ENCODE data around the gene SDCCAG8. TPM values are rescaled to one million over a fixed set of nuclear protein-coding genes. Genes with fewer than 3 reads are reported as not detected.

Gene SDCCAG8
- total RNA-seq, 8 experiments from 2014 or later, result 24.6 to 68.7 (median 46.8) TPM

GRCh38 chr1:243499248-243499647 lies 243.4 kb downstream of the SDCCAG8 start:
- Histone ChIP-seq H3K27ac (no peak overlapping the region), H3K4me3 (no peak overlapping the region), H3K4me1 (replicated peaks in 1 of 2) (peaks cover 49 to 50% of the 10 kb centered on the region in 2 donors)
- WGBS, 10 experiments, result 73 to 100% (median 90%) methylated on average over 1 to 4 of the region's 4 CpGs
- in situ Hi-C loops (cut with MboI; ENCODE audit: low pct_unique_long_range_greater_than_20kb in 2 of 9, low sequenced_read_pairs in 9 of 9, unreplicated experiment in 9 of 9), result no loop called here
- no peak for ATAC-seq (replicated peaks in 6 of 8)

GRCh38 chr1:243499711-243500110 lies 243.9 kb downstream of the SDCCAG8 start:
- 93 to 100% (median 96%) methylated on average over 1 to 10 of the region's 10 CpGs; no CpG with 5 or more reads in 2 of the 10 experiments for WGBS, 10 experiments
- Histone ChIP-seq H3K27ac (no peak overlapping the region), H3K4me3 (no peak overlapping the region), H3K4me1 (replicated peaks in 1 of 2) (peaks cover 49 to 50% of the 10 kb centered on the region in 2 donors)
- in situ Hi-C loops (cut with MboI; ENCODE audit: low pct_unique_long_range_greater_than_20kb in 2 of 9, low sequenced_read_pairs in 9 of 9, unreplicated experiment in 9 of 9), result no loop called here
- ATAC-seq (replicated peaks in 6 of 8), result no peak

GRCh38 chr1:243500512-243500911 lies 244.7 kb downstream of the SDCCAG8 start:
- no peak overlapping the region for H3K4me3 ChIP-seq
- no peak overlapping the region for H3K27ac ChIP-seq
- peaks cover 45 to 50% of the 10 kb centered on the region in 2 donors for H3K4me1 ChIP-seq (replicated peaks in 1 of 2)
- WGBS, 10 experiments, result 53 to 100% (median 83%) methylated on average over 1 to 5 of the region's 5 CpGs
- in situ Hi-C loops (cut with MboI; ENCODE audit: low pct_unique_long_range_greater_than_20kb in 2 of 9, low sequenced_read_pairs in 9 of 9, unreplicated experiment in 9 of 9), result no loop called here
- ATAC-seq (replicated peaks in 6 of 8), result peak in 5 of 8 experiments; percentile 49 to 56 (median 53)

GRCh38 chr1:243501002-243501401 lies 245.2 kb downstream of the SDCCAG8 start:
- no peak overlapping the region for H3K27ac ChIP-seq
- WGBS, 10 experiments, result 7 to 100% (median 95%) methylated on average over 1 to 4 of the region's 5 CpGs; no CpG with 5 or more reads in 2 of the 10 experiments
- ATAC-seq (replicated peaks in 6 of 8), result peak in 1 of 8 experiments; percentile 13
- peaks cover 46 to 50% of the 10 kb centered on the region in 2 donors for H3K4me1 ChIP-seq (replicated peaks in 1 of 2)
- in situ Hi-C loops (cut with MboI; ENCODE audit: low pct_unique_long_range_greater_than_20kb in 2 of 9, low sequenced_read_pairs in 9 of 9, unreplicated experiment in 9 of 9), result no loop called here
- no peak overlapping the region for H3K4me3 ChIP-seq

- peaks cover 58 to 66% of the 10 kb centered on the region in 2 donors for H3K4me1 ChIP-seq (replicated peaks in 1 of 2)
- peak overlapping the region; percentile 8 to 10 for H3K27ac ChIP-seq
- no peak overlapping the region for H3K4me3 ChIP-seq
- in situ Hi-C loops (cut with MboI; ENCODE audit: low pct_unique_long_range_greater_than_20kb in 2 of 9, low sequenced_read_pairs in 9 of 9, unreplicated experiment in 9 of 9), result no loop called here
- WGBS, 10 experiments, result 13 to 68% (median 37%) methylated on average over 1 to 8 of the region's 8 CpGs
- peak; percentile 70 to 99 (median 81) for ATAC-seq (replicated peaks in 6 of 8)
Measured at GRCh38 chr1:243503155-243503554, 247.3 kb downstream of the SDCCAG8 start.

- WGBS, 10 experiments, result 50 to 100% (median 81%) methylated on average over 1 to 10 of the region's 10 CpGs
- Histone ChIP-seq H3K4me3 (no peak overlapping the region), H3K4me1 (replicated peaks in 1 of 2) (peaks cover 59% of the 10 kb centered on the region in 2 donors), H3K27ac (no peak overlapping the region)
- peak in 2 of 8 experiments; percentile 10 to 20 for ATAC-seq (replicated peaks in 6 of 8)
- in situ Hi-C loops (cut with MboI; ENCODE audit: low pct_unique_long_range_greater_than_20kb in 2 of 9, low sequenced_read_pairs in 9 of 9, unreplicated experiment in 9 of 9), result no loop called here
Measured at GRCh38 chr1:243505986-243506689, 250.3 kb downstream of the SDCCAG8 start.

- peaks cover 49% of the 10 kb centered on the region in 2 donors for H3K4me1 ChIP-seq (replicated peaks in 1 of 2)
- WGBS, 10 experiments, result 24 to 100% (median 57%) methylated on average over 1 to 5 of the region's 5 CpGs; no CpG with 5 or more reads in 4 of the 10 experiments
- ATAC-seq (replicated peaks in 6 of 8), result peak in 5 of 8 experiments; percentile 32 to 77 (median 68)
- no peak overlapping the region for H3K4me3 ChIP-seq
- in situ Hi-C loops (cut with MboI; ENCODE audit: low pct_unique_long_range_greater_than_20kb in 2 of 9, low sequenced_read_pairs in 9 of 9, unreplicated experiment in 9 of 9), result no loop called here
- H3K27ac ChIP-seq, result no peak overlapping the region
Measured at GRCh38 chr1:243507001-243507671, 251.3 kb downstream of the SDCCAG8 start.

- ATAC-seq (replicated peaks in 6 of 8), result peak in 3 of 8 experiments; percentile 1 to 10 (median 5)
- 64 to 96% (median 75%) methylated on average over 3 to 8 of the region's 8 CpGs; no CpG with 5 or more reads in 1 of the 10 experiments for WGBS, 10 experiments
- Histone ChIP-seq H3K27ac (peak overlapping the region; percentile 0 to 5), H3K4me3 (no peak overlapping the region), H3K4me1 (replicated peaks in 1 of 2) (peaks cover 42% of the 10 kb centered on the region in 2 donors)
- in situ Hi-C loops (cut with MboI; ENCODE audit: low pct_unique_long_range_greater_than_20kb in 2 of 9, low sequenced_read_pairs in 9 of 9, unreplicated experiment in 9 of 9), result no loop called here
Measured at GRCh38 chr1:243507672-243508302, 251.9 kb downstream of the SDCCAG8 start.

GRCh38 chr1:243508303-243508713 lies 252.5 kb downstream of the SDCCAG8 start:
- H3K4me1 ChIP-seq (replicated peaks in 1 of 2), result peaks cover 37 to 38% of the 10 kb centered on the region in 2 donors
- H3K4me3 ChIP-seq, result no peak overlapping the region
- in situ Hi-C loops (cut with MboI; ENCODE audit: low pct_unique_long_range_greater_than_20kb in 2 of 9, low sequenced_read_pairs in 9 of 9, unreplicated experiment in 9 of 9), result no loop called here
- 56 to 93% (median 81%) methylated on average over 2 to 8 of the region's 9 CpGs; no CpG with 5 or more reads in 4 of the 10 experiments for WGBS, 10 experiments
- peak in 5 of 8 experiments; percentile 55 to 72 (median 65) for ATAC-seq (replicated peaks in 6 of 8)
- H3K27ac ChIP-seq, result peak overlapping the region; percentile 0 to 14

GRCh38 chr1:243508943-243509342 lies 253.1 kb downstream of the SDCCAG8 start:
- Histone ChIP-seq H3K4me1 (replicated peaks in 1 of 2) (peaks cover 31 to 32% of the 10 kb centered on the region in 2 donors), H3K27ac (peak overlapping the region in 1 of 2 donors; percentile 14), H3K4me3 (no peak overlapping the region)
- ATAC-seq (replicated peaks in 6 of 8), result no peak
- in situ Hi-C loops (cut with MboI; ENCODE audit: low pct_unique_long_range_greater_than_20kb in 2 of 9, low sequenced_read_pairs in 9 of 9, unreplicated experiment in 9 of 9), result no loop called here
- WGBS, 10 experiments, result 83 to 100% (median 100%) methylated on average over 1 of the region's 1 CpG; no CpG with 5 or more reads in 4 of the 10 experiments

- H3K4me3 ChIP-seq, result no peak overlapping the region
- no peak overlapping the region for H3K27ac ChIP-seq
- no peak for ATAC-seq (replicated peaks in 6 of 8)
- H3K4me1 ChIP-seq (replicated peaks in 1 of 2), result peaks cover 26 to 30% of the 10 kb centered on the region in 2 donors
- in situ Hi-C loops (cut with MboI; ENCODE audit: low pct_unique_long_range_greater_than_20kb in 2 of 9, low sequenced_read_pairs in 9 of 9, unreplicated experiment in 9 of 9), result no loop called here
- 79 to 100% (median 96%) methylated on average over 1 to 3 of the region's 3 CpGs; no CpG with 5 or more reads in 2 of the 10 experiments for whole genome bisulfite sequencing, 10 experiments
Measured at GRCh38 chr1:243510928-243511327, 255.1 kb downstream of the SDCCAG8 start.

GRCh38 chr1:243513726-243514491 lies 258.1 kb downstream of the SDCCAG8 start:
- 20 to 93% (median 77%) methylated on average over 1 to 7 of the region's 7 CpGs for WGBS, 10 experiments
- no peak for ATAC-seq (replicated peaks in 6 of 8)
- Histone ChIP-seq H3K27ac (no peak overlapping the region), H3K4me1 (replicated peaks in 1 of 2) (peaks cover 0 to under 1% of the 10 kb centered on the region in 2 donors), H3K4me3 (no peak overlapping the region)
- in situ Hi-C loops (cut with MboI; ENCODE audit: low pct_unique_long_range_greater_than_20kb in 2 of 9, low sequenced_read_pairs in 9 of 9, unreplicated experiment in 9 of 9), result no loop called here
